NCI-H1105 (cell line): ENCODE measurements around the gene FES.
"Not testable (repeated sequence)": the region's sequence is repeated elsewhere in the genome, so short reads cannot be mapped to it uniquely, and the experiment has no call there.

Experiments
- DNase-seq: peaks from one replicate; lab custom pipeline; 2025; lab: John Stamatoyannopoulos, UW

The FES gene

DNA sequence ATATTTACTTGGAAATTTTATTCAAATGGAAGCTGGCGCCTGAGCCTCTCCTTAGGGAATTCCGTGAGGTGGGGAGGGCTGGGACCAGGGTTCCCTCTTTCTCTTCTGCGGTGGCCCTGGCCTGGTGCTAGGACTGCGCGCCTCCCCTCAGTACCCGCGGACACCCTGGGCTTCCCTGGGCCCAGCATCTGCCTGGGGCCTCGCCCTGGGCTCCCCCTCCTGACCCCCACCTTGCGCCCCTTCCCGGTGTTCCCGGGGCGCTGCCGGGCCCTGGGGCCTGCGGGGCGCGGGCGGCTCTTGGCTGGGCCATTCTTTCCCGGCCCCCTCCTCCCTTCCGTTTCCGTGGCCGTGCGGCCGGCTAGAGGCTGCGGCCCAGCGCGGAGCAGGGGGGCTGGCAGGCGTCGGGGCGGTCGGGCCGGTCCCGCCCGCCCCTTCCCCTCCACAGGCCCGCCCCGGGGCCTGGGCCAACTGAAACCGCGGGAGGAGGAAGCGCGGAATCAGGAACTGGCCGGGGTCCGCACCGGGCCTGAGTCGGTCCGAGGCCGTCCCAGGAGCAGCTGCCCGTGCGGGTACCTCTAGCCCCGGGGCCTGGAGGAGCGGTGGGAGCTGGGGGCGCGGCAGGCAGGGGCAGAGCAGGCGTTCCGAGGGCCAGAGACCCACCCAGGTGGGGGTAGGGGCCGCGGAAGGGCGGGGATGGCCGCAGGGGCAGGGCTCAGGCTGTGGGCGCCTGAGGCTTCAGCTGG, at the start of gene FES:
Gene FES (plus strand): TSS at position 529 of the 743 bp plus-strand sequence. CDS start 542 bp downstream, outside the sequence.
- no peak for DNase-seq

- DNase-seq, result no peak
Measured at GRCh38 chr15:90834626-90835025, 49.7 kb upstream of the FES start.

GRCh38 chr15:90836296-90836871, 47.9 kb upstream of the FES start:
- DNase-seq, result no peak

- DNase-seq, result no peak
Measured at GRCh38 chr15:90837094-90837493, 47.2 kb upstream of the FES start.

DNA sequence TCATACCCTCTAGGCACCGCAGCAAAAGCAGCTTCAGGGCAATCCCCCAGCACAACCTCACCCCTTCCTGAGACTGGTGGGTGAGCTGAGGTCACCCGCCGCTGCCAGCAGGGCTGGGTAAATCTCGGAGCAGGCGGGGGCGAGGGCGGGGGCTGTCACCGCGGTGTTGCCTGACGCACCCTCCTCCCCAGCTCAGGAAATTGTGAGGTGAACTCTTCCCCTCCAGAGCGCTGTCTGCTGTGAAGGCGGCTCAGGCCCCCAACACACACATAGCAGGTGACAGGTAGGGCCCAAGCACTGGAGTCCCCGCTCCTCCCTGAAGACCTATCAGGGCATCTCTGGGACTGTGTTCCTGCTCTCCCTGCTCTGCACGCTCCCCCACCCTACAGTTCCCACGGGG, 46.2 kb upstream of the FES start:
- DNase-seq, result no peak

DNA sequence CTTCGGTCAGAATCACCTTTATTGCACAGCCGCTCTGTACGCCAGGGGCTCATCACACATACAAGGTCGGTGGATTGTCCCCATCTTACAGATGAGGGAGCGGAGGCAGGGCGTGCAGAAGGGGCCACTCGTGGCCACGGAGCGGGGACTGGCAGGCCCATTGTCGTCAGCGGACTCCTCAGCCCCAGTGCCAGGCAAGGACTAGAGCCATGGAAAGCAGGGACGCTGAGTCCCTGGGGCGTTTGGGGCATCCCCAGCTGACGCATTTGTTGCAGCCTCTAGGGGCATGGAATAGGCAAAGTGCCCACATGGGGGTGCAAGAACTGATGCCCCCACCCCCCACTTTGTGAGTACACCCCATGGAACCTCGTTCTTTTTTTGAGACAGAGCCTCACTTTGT, 45.8 kb upstream of the FES start:
- no peak for DNase-seq

- DNase-seq, result no peak
Measured at GRCh38 chr15:90839187-90840071, 44.9 kb upstream of the FES start.

DNA sequence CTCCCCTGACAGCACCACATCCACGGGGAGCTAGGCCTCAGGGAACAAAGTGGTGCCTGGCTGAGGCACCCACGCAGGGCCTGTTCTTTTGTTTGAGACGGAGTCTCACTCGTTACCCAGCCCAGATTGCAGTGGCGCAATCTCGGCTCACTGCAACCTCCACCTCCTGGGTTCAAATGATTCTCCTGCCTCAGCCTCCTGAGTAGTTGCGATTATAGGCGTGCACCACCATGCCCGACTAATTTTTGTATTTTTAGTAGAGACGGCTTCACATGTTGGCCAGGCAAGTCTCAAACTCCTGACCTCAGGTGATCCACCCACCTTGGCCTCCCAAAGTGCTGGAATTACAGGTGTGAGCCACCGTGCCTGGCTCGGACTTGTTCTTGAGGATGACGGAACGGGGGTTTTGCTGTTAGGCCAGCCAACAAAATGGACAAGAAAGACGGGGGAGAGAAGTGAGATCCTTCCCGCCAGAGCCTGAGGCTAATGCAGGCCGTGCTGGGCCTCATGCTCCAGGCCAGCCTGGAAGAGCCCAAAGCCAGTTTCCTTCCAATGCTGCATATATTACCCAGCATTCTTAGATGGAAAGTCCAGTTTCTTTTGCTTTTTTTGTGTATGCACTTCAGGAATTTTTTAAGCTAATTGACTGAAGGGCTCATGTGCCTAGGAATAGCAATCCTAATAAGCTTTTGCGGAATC, 44.0 kb upstream of the FES start:
- DNase-seq, result no peak

- no peak for DNase-seq
Measured at GRCh38 chr15:90840954-90841353, 43.4 kb upstream of the FES start.

DNA sequence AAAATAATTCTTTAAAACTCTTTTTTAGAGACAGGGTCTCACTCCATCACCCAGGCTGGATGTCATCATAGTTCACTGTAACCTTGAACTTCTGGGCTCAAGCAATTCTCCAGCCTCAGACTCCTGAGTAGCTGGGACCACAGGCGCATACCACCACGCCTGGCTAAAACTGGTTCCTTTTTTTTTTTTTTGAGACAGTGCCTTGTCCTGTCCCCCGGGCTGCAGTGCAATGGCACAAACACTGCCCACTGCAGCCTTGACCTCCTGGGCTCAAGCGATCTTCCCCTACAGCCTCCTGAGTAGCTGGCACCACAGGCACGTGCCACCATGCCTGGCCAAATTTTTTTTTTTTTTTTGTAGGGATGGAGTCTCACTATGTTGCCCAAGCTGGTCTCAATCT, 39.6 kb upstream of the FES start:
- DNase-seq, result no peak

DNA sequence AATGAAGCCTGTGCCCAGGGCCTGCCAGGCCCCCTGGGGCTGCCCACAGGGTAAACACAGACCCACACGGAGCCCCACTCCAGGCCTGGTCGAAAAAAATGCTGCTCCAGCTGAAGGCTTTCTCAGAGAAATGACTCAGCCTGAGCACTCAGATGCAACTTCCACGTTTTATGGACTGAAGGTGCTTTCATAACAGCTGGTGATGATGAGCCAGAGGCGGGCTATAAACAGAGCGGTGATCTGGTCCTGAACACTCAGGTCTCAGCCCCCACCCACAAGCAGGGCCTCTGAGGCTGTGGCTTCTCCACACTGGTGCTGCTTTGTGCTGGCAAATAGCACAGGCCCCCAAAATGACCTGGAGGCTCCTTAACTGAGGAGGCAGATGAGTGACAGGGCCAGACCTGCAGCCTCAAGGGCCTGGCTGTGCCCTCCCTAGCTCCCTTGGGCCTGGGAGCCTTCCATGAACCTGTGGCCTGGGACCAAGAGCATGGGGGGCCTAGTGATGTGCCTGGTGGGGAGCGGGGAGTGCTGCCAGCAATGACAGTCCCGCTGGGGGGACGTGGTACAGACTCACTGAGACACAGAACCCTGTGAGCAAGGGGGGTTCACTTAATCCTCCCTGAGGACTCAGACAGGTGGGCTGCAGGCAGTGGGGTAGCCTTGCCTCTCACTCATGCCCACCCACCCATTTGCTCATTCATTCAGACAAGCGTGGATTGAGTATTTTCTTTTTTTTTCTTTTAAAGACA, 38.9 kb upstream of the FES start:
- DNase-seq, result no peak

DNA sequence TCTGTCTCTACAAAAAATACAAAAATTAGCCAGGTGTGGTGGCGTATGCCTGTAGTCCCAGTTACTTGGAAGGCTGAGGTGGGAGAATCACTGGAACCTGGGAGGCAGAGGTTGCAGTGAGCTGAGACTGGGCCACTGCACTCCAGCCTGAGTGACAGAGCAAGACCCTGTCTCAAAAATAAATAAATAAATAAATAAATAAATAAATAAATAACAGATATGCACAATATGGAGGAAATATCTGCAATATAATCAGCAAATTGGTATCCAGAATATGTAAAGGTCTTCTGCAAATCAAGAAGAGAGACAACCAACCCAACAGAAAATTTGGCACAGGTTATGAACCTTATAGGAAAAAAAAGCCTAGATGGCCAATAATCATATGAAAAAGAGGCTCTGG, 34.9 kb upstream of the FES start:
- not testable (repeated sequence) for DNase-seq

- no peak for DNase-seq
Measured at GRCh38 chr15:90851114-90851513, 33.2 kb upstream of the FES start.

DNA sequence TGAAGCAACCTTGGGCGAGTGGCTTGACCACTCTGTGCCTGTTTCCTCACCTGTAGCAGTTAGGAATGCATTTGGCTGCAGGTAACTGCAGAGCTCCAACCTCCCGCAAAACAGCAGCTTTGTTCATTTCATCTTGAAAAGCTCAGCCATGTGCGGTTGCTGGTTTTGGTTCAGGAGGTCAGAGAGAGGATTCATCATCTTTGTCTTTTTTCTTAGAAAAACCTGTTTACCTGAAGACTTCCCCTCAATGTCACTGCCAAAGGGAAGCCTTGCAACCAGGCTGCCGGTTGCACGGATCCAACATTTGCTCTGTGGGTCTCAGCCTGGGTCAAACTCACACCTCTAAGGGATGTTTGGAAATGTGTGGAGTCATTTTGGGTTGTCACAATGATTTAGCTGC, 32.4 kb upstream of the FES start:
- no peak for DNase-seq

DNA sequence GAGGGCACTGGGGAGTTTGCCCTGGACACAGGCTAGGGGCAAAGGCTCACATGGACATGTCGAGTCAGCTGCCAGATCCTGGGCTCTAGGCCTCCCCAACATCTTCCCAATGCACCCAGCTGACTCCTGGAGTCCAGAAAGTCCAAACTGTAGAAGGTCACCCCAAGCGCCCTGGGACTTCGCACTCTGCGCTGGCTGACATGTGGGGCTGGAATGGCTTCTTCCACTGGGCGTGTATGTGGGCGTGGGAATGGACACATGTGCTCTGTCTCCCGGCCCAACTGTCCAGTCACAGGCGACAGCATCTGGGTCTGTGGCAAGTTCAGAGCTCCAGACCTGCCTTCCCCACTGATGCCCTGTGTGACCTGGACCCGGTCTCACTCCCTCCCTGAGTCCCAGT, 29.2 kb upstream of the FES start:
- DNase-seq, result no peak

GRCh38 chr15:90857337-90857736, 27.0 kb upstream of the FES start:
- DNase-seq, result no peak

DNA sequence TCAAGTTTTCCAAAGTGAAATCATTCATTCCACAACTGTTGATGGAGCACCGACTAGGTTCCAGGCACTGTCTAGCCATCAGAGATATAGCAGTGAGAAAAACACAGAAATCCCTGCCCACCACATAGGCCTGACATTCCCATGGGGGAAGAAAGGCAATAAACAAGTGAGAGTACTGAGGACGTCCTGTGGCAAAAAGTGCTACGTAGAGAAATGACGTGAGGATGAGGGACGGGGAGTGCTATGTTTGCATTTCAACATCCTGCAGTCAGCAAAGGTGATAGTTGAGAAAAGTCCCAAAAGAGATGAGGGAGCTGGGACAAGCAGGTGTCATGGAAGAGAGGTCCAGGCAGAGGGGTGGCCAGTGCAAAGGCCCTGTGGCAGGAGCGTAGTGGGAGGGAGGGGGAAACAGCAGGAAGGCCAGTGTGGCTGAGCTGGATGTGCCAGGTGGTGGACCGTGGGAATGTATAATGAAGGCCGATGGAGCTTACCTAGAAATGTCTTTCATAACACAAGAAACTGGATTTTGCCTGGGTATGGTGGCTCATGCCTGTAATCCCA, 26.3 kb upstream of the FES start:
- no peak for DNase-seq

DNA sequence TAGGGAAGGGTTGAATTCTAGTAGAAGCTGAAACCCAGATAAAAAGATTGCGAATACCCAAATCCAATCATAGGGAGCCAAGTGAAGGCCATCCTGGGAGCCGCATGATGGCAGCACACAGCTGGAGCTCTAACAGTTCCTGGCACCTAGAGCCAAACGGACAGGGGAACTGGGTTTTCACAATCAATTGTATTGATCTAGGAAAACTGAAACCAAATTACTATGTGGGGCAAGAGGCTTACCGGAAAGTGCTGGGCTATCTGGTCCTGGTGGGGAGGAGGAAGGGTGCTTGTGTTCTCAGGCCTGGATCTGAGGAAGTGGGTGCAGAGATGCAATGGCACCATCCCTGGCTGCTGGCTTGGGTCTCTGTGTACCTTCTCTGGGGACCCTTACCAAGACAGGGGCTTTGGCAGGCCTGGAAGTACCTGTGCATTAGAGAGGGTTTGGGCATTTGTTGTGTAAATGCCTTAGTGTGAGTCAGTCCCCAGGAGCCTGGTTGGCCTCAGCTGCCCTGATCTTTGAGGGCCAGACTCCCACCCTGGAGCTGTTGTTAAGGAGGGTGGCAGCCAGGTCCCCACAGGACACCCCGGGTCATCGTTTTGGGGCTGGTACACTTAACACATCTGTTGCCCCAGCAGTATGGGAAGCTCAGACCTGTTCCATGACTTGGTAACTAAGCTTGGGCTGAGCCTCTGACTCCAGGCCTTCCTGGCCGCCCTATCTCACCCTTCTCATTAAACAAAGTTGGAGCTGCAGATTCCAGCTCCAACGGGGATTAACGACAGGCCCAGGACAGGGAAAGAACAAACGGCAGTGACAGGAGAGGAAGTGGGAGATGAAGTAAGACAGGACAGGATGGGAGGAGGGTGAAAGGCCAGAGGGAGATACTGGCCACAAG, 24.8 kb upstream of the FES start:
- no peak for DNase-seq

DNA sequence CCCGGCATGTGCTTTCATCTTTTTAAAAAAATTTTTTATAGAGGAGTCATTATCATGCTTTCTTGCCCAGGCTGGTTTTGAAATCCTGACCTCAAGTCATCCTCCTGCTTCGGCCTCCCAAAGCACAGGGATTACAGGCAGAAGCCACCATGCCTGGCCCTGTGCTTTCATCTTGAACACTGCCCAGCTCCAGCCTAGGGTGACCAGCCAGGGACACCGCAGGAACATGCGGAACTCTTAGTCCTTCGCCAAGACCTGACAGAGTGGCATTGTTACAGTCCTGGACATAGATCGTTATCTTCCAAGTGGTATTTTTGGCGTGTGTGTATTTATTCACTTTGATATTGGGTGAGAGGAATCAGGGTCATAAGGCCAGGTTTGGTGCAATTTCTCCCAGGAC, 23.9 kb upstream of the FES start:
- no peak for DNase-seq

DNA sequence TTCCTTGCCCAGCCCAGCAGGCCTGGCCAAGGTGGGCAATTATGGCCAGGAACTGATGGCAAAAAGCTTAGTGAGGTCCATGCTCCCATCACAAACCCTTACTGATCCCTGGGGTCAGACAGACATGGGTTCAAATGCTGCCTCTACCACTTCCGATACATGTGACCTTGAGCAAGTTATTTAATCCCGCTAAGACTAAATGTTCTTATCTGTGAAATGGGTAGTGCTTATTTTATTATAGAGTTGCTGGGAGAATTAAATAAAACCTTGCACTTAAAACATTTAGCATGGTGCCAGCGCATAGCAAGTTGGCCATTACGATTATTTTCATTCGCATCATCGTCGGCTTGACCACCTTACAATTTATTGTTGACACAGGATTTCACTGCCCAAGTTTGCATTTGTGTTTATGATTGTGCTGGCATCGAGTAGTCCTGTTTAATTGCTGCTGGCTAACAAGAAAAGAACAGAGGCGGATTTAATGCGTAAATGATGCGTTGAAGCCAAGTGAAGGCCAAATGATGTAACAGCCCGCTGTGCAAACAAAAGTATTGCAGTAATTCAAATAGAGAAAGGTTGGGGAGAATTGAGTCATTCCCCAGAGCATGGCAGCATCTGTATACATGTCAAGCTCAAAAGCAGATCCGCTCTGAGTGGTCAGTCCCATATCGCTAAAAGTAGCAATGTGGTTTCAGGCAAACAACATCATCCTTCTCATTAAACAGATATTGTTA, 23.2 kb upstream of the FES start:
- no peak for DNase-seq
